Smooth muscle cell (in vitro differentiated cells): ENCODE results near the gene CREB5. TPM values are rescaled to one million over a fixed set of nuclear protein-coding genes. Genes with fewer than 3 reads are reported as not detected.

Source experiments
- DNase-seq: peaks from one replicate; lab custom pipeline; 2025; ENCODE audit not compliant: unreplicated experiment; lab: John Stamatoyannopoulos, UW
- H2AFZ ChIP-seq: fragments of 200-600 bp; sonication (generic); 2 replicates; pipeline ENCODE4 v1.6.0; 2016; ENCODE audit warnings: antibody characterized with exemption, low read depth, mild to moderate bottlenecking
- H3F3A ChIP-seq: fragments of 200-600 bp; sonication (generic); 2 replicates; pipeline ENCODE4 v1.6.0; 2017; ENCODE audit warnings: antibody characterized with exemption, low read depth
- H3K27ac ChIP-seq: fragments of 200-600 bp; sonication (generic); 2 replicates; pipeline ENCODE4 v1.5.1; 2016; ENCODE audit warnings: low read depth, mild to moderate bottlenecking
- H3K27me3 ChIP-seq: fragments of 200-600 bp; sonication (generic); 2 replicates; pipeline ENCODE4 v1.6.1; 2016; ENCODE audit warnings: low read depth, mild to moderate bottlenecking
- H3K36me3 ChIP-seq: fragments of 200-600 bp; sonication (generic); 2 replicates; pipeline ENCODE4 v1.5.1; 2016; ENCODE audit warnings: low read depth
- H3K4me1 ChIP-seq: fragments of 200-600 bp; sonication (generic); 2 replicates; pipeline ENCODE4 v1.5.1; 2016; ENCODE audit warnings: low read depth
- H3K4me2 ChIP-seq: fragments of 200-600 bp; sonication (generic); 2 replicates; pipeline ENCODE4 v1.6.0; 2016; ENCODE audit warnings: mild to moderate bottlenecking
- H3K4me3 ChIP-seq: fragments of 200-600 bp; sonication (generic); 2 replicates; pipeline ENCODE4 v1.5.1; 2016; ENCODE audit warnings: mild to moderate bottlenecking
- H3K79me2 ChIP-seq: fragments of 200-600 bp; sonication (generic); 2 replicates; pipeline ENCODE4 v1.6.0; 2016; ENCODE audit warnings: low read depth, mild to moderate bottlenecking
- H3K9ac ChIP-seq: fragments of 200-600 bp; sonication (generic); 2 replicates; pipeline ENCODE4 v1.6.0; 2016; ENCODE audit warnings: low read depth
- H3K9me3 ChIP-seq: fragments of 200-600 bp; sonication (generic); replicated peaks from 2 replicates; pipeline ENCODE4 v1.5.1; 2016; ENCODE audit warnings: low read depth
- H4K20me1 ChIP-seq: fragments of 200-600 bp; sonication (generic); 2 replicates; pipeline ENCODE4 v1.6.0; 2016; ENCODE audit warnings: low read depth
- CTCF ChIP-seq: fragments of 200-600 bp; sonication (generic); IDR thresholded peaks from 2 replicates; pipeline ENCODE4 v1.5.1; 2017; ENCODE audit warnings: borderline replicate concordance, mild to moderate bottlenecking, antibody characterized with exemption; ENCODE audit not compliant: insufficient read depth, poor library complexity, severe bottlenecking
- WGBS: methylation state at CpG from one replicate; pipeline ENCODE4 v1.1.7; 2016; ENCODE audit warnings: low lambda C conversion rate; 5-methylcytosine and 5-hydroxymethylcytosine counted together
- polyA plus RNA-seq: library from polyadenylated mRNA; unstranded; fragments of >200 nt; fragmentation: Nextera tagmentation; extraction: Ambion mirVana; gene quantifications from 2 replicates; pipeline ENCODE4 v1.2.1, GENCODE V29; 2016
- total RNA-seq: library from RNA; depleted of rRNA; stranded (reverse); fragments of >200 nt; gene quantifications from 2 replicates; pipeline ENCODE4 v1.2.3, GENCODE V29; 2014

Gene CREB5
- total and polyA plus RNA-seq, 2 experiments from 2014 or later = 6.2 to 18.2 TPM

GRCh38 chr7:28718545-28718944 is 306.2 kb downstream of the CREB5 start:
- Histone ChIP-seq H3K9me3 (no peaks in the 10 kb centered on the region), H3K4me1 (peaks cover 8% of the 10 kb centered on the region), H3K9ac (no peak overlapping the region), H3K36me3 (no peaks in the 10 kb centered on the region), H3K27me3 (no peaks in the 10 kb centered on the region), H4K20me1 (no peaks in the 10 kb centered on the region), H3K27ac (no peak overlapping the region), H3F3A (no peaks in the 10 kb centered on the region), H3K4me3 (no peak overlapping the region), H2AFZ (no peak overlapping the region), H3K79me2 (no peaks in the 10 kb centered on the region), H3K4me2 (no peak overlapping the region)
- WGBS = 100% methylated on average over 2 of the region's 2 CpGs
- TF ChIP-seq CTCF = no peak
- no peak for DNase-seq

DNA sequence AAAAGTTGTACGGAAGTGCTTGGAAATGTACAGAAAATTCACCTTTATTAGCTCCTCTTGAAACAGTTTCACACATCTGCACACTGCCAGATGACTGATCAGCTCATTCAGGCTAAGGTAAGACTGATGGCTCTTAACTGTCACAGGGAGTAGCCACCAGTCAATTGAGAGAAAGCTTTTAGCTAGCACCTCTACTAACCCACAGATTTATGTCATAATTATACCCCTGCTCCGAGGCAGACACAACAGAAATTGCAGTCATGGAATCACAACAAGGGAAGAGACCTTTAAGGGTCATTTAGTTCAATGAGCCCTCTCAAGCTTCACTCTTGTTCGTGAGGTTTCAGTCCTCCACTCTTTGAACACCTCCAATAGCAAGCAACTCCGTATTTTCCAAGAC is 310.4 kb downstream of the CREB5 start:
- no peak for DNase-seq
- H3K27me3 ChIP-seq = no peaks in the 10 kb centered on the region
- H3K79me2 ChIP-seq = no peaks in the 10 kb centered on the region
- H3K9ac ChIP-seq = no peak overlapping the region
- H2AFZ ChIP-seq = no peak overlapping the region
- H3K4me1 ChIP-seq = peaks cover 18% of the 10 kb centered on the region
- no peak overlapping the region for H3K27ac ChIP-seq
- no peaks in the 10 kb centered on the region for H3K36me3 ChIP-seq
- no peaks in the 10 kb centered on the region for H3F3A ChIP-seq
- no peaks in the 10 kb centered on the region for H3K9me3 ChIP-seq
- no peak overlapping the region for H3K4me2 ChIP-seq
- H3K4me3 ChIP-seq = no peak overlapping the region
- WGBS = 79% methylated on average over 4 of the region's 4 CpGs
- no peak for TF ChIP-seq CTCF
- no peaks in the 10 kb centered on the region for H4K20me1 ChIP-seq

DNA sequence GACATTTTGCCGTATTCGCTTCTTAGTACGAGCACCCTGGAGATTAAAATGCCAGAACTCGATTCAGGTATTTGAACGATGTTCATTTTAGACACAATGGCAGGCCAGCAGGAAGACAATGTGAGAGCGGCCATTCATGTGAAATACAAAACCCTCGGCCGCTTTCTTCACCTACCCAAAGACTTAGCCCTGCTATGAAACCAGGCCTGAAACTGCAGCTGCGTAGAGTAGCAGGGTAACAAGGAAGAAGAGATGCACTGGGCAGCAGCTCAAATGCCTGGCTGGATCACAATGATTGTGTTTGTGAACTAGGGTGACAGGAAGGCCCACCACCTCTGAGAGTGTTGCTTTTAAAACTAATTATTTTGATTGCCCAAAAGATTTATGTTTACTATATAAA is 311.0 kb downstream of the CREB5 start:
- WGBS = 92% methylated on average over 9 of the region's 9 CpGs
- H3K4me2 ChIP-seq = no peak overlapping the region
- H3K4me1 ChIP-seq = peaks cover 18% of the 10 kb centered on the region
- no peak for TF ChIP-seq CTCF
- no peak overlapping the region for H3K4me3 ChIP-seq
- H3K27ac ChIP-seq = no peak overlapping the region
- H3F3A ChIP-seq = no peaks in the 10 kb centered on the region
- no peaks in the 10 kb centered on the region for H4K20me1 ChIP-seq
- no peaks in the 10 kb centered on the region for H3K79me2 ChIP-seq
- H2AFZ ChIP-seq = no peak overlapping the region
- no peaks in the 10 kb centered on the region for H3K27me3 ChIP-seq
- DNase-seq = no peak
- no peak overlapping the region for H3K9ac ChIP-seq
- H3K36me3 ChIP-seq = no peaks in the 10 kb centered on the region
- no peaks in the 10 kb centered on the region for H3K9me3 ChIP-seq

DNA sequence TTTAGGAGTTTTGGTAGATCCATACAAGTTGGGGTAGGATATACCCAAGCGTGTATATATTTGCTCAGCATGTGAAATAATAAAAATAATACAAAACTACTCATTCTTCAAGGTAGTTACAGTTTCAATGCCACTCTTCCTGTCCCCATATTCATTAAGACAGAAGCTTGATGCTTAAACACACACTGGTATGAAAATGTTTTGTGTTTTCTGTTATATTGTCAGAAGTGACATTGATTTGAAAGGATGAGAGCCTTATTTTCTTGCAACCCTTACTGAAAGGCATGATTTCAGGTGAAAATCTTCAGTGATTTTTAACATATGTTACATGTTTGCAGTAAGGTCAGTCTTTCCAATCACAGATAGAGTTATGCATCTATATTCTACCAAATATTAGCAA is 312.2 kb downstream of the CREB5 start:
- H3F3A ChIP-seq = no peaks in the 10 kb centered on the region
- no peak for TF ChIP-seq CTCF
- no peak overlapping the region for H3K4me3 ChIP-seq
- H4K20me1 ChIP-seq = no peaks in the 10 kb centered on the region
- peaks cover 24% of the 10 kb centered on the region for H3K4me1 ChIP-seq
- WGBS = 100% methylated on average over 1 of the region's 1 CpG
- no peaks in the 10 kb centered on the region for H3K27me3 ChIP-seq
- no peaks in the 10 kb centered on the region for H3K36me3 ChIP-seq
- no peak overlapping the region for H2AFZ ChIP-seq
- no peaks in the 10 kb centered on the region for H3K79me2 ChIP-seq
- no peaks in the 10 kb centered on the region for H3K9me3 ChIP-seq
- no peak overlapping the region for H3K9ac ChIP-seq
- H3K4me2 ChIP-seq = no peak overlapping the region
- DNase-seq = no peak
- no peak overlapping the region for H3K27ac ChIP-seq
